Endodermal cell (in vitro differentiated cells): ENCODE data around the gene STARD8. TPM values are rescaled to one million over a fixed set of nuclear protein-coding genes. Genes with fewer than 3 reads are reported as not detected.

Experiments used
- DNase-seq: peaks from one replicate; pipeline ENCODE4 v3.0.0-alpha.2; 2017
- H3K27ac ChIP-seq: 2 replicates; pipeline ENCODE4 v1.5.1; 2013; ENCODE audit warnings: mild to moderate bottlenecking, low read depth, low read length, moderate library complexity
- H3K27me3 ChIP-seq: 2 replicates; pipeline ENCODE4 v1.6.1; 2013; ENCODE audit warnings: mild to moderate bottlenecking, low read length, moderate library complexity; ENCODE audit not compliant: insufficient read depth, control insufficient read depth, poor library complexity, severe bottlenecking
- H3K36me3 ChIP-seq: 2 replicates; pipeline ENCODE4 v1.7.0; 2013; ENCODE audit warnings: mild to moderate bottlenecking, low read length, moderate library complexity; ENCODE audit not compliant: control insufficient read depth, insufficient read depth
- H3K4me1 ChIP-seq: one replicate; pipeline ENCODE4 v1.7.0; 2013; ENCODE audit warnings: low read length; ENCODE audit not compliant: control insufficient read depth, insufficient read depth
- H3K4me3 ChIP-seq: 2 replicates; pipeline ENCODE4 v1.5.1; 2013; ENCODE audit warnings: mild to moderate bottlenecking, low read length, moderate library complexity
- H3K9ac ChIP-seq: 2 replicates; pipeline ENCODE4 v1.6.1; 2013; ENCODE audit warnings: mild to moderate bottlenecking, low read length, moderate library complexity; ENCODE audit not compliant: poor library complexity, severe bottlenecking; ENCODE audit errors: extremely low read depth
- H3K9me3 ChIP-seq: 2 replicates; pipeline ENCODE4 v1.6.1; 2013; ENCODE audit warnings: mild to moderate bottlenecking, low read length, moderate library complexity; ENCODE audit not compliant: control insufficient read depth
- H3K27ac Mint-ChIP-seq: 2 replicates; pipeline ENCODE4 v1.8.0; 2020; ENCODE audit warnings: mixed read lengths
- H3K27me3 Mint-ChIP-seq: 2 replicates; pipeline ENCODE4 v1.8.0; 2021; ENCODE audit warnings: mild to moderate bottlenecking, mixed read lengths; ENCODE audit not compliant: insufficient read depth
- H3K36me3 Mint-ChIP-seq: 2 replicates; pipeline ENCODE4 v1.8.0; 2020; ENCODE audit warnings: low read depth, mixed read lengths
- H3K4me1 Mint-ChIP-seq: 2 replicates; pipeline ENCODE4 v1.8.0; 2020; ENCODE audit warnings: mixed read lengths
- H3K4me3 Mint-ChIP-seq: 2 replicates; pipeline ENCODE4 v1.8.0; 2020; ENCODE audit warnings: mild to moderate bottlenecking, moderate library complexity, mixed read lengths
- H3K9me3 Mint-ChIP-seq: 2 replicates; pipeline ENCODE4 v1.8.0; 2020; ENCODE audit warnings: mild to moderate bottlenecking, mixed read lengths
- WGBS, 2 experiments: methylation state at CpG; one replicate each; pipeline versions ENCODE4 v1.1.5 to v1.1.7; 2013; ENCODE audit warnings: missing lambda C conversion rate in 2 of 2, mixed read lengths in 1 of 2; ENCODE audit not compliant: insufficient coverage in 1 of 2, insufficient read length in 1 of 2; 5-methylcytosine and 5-hydroxymethylcytosine counted together
- total RNA-seq, 2 donors: library from RNA; stranded (reverse); fragmentation: NEBNext Ultra II Directional in 1 of 2; extraction: Animal tissue kit (Norgen Biotek cat#: 25700) in 1 of 2; gene quantifications; 2 replicates in 1 of 2; 3 replicates in 1 of 2; pipeline ENCODE4 v1.2.1, GENCODE V29; 2021
- TF ChIP-seq, protein P1 (sequence below): fragments of 200-600 bp; sonication (generic); conservative IDR thresholded peaks from 2 replicates; pipeline ENCODE4 v1.5.0; 2021; ENCODE audit warnings: antibody characterized with exemption, mild to moderate bottlenecking

STARD8 gene
- total RNA-seq, 2 donors from 2014 or later: 1.5 to 1.8 TPM

DNA sequence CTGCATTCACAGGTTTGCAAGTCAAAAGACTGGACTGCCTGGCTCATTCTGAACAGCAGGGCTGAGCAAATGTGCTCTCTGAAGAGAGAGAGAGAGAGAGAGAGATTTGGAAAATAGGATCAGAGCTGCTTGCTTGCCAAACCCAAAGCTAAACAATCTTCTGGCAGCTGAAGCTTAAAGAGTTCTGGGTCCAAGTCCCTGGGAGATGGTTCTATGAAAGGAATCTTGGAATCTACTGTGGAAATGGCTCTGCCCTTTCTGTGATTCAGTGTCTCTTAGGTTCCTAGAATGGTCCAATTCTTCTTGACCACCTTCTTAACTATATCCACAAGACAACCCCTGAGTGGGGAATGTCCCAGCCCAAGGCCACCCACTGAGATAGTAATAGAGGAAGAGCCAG, 115.3 kb downstream of the STARD8 start:
- H3K4me3 Mint-ChIP-seq: no peak overlapping the region
- Histone ChIP-seq H3K27ac (no peak overlapping the region), H3K27me3 (no peaks in the 10 kb centered on the region), H3K36me3 (no peaks in the 10 kb centered on the region), H3K4me1 (no peaks in the 10 kb centered on the region), H3K4me3 (no peak overlapping the region), H3K9ac (no peak overlapping the region), H3K9me3 (no peaks in the 10 kb centered on the region)
- H3K27ac Mint-ChIP-seq: no peak overlapping the region
- peaks cover 2% of the 10 kb centered on the region for H3K27me3 Mint-ChIP-seq
- peaks cover 55% of the 10 kb centered on the region for H3K9me3 Mint-ChIP-seq
- no peaks in the 10 kb centered on the region for H3K36me3 Mint-ChIP-seq
- H3K4me1 Mint-ChIP-seq: no peaks in the 10 kb centered on the region
- no peak for DNase-seq
- TF ChIP-seq, protein P1, sequence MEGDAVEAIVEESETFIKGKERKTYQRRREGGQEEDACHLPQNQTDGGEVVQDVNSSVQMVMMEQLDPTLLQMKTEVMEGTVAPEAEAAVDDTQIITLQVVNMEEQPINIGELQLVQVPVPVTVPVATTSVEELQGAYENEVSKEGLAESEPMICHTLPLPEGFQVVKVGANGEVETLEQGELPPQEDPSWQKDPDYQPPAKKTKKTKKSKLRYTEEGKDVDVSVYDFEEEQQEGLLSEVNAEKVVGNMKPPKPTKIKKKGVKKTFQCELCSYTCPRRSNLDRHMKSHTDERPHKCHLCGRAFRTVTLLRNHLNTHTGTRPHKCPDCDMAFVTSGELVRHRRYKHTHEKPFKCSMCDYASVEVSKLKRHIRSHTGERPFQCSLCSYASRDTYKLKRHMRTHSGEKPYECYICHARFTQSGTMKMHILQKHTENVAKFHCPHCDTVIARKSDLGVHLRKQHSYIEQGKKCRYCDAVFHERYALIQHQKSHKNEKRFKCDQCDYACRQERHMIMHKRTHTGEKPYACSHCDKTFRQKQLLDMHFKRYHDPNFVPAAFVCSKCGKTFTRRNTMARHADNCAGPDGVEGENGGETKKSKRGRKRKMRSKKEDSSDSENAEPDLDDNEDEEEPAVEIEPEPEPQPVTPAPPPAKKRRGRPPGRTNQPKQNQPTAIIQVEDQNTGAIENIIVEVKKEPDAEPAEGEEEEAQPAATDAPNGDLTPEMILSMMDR: no peak

GRCh38 chrX:68763481-68763880, 116.0 kb downstream of the STARD8 start:
- no peaks in the 10 kb centered on the region for H3K36me3 ChIP-seq
- Mint-ChIP-seq H3K4me3 (no peak overlapping the region), H3K9me3 (peaks cover 50% of the 10 kb centered on the region), H3K4me1 (no peaks in the 10 kb centered on the region), H3K27ac (no peak overlapping the region), H3K36me3 (no peaks in the 10 kb centered on the region), H3K27me3 (peaks cover 2% of the 10 kb centered on the region)
- H3K9me3 ChIP-seq: no peaks in the 10 kb centered on the region
- H3K9ac ChIP-seq: no peak overlapping the region
- no peak for DNase-seq
- TF ChIP-seq, protein P1: no peak
- no peaks in the 10 kb centered on the region for H3K27me3 ChIP-seq
- WGBS, 2 experiments: 71 to 92% methylated on average over 2 to 4 of the region's 4 CpGs
- H3K4me1 ChIP-seq: no peaks in the 10 kb centered on the region
- H3K27ac ChIP-seq: no peak overlapping the region
- no peak overlapping the region for H3K4me3 ChIP-seq

Other genes starting within 250 kb of the STARD8 start
- gene OPHN1, start 214.2 kb upstream of the STARD8 start, total RNA-seq: 1 to 10 TPM; 2.9 to 5.0 TPM
- 10 to 100 TPM; 36.9 to 40.7 TPM for gene YIPF6, start 148.6 kb upstream of the STARD8 start, total RNA-seq
- gene EFNB1, start 181.4 kb downstream of the STARD8 start, total RNA-seq: 10 to 100 TPM; 11.1 to 13.6 TPM